Myocyte (in vitro differentiated cells): ENCODE measurements around the gene TM2D1. TPM values are rescaled to one million over a fixed set of nuclear protein-coding genes. Genes with fewer than 3 reads are reported as not detected.

Source experiments
- DNase-seq: peaks from one replicate; pipeline ENCODE4 v3.0.0-alpha.2; 2012; ENCODE audit warnings: low read depth
- total RNA-seq: library from RNA; depleted of rRNA; stranded (reverse); fragments of >200 nt; gene quantifications from 2 replicates; pipeline ENCODE4 v1.2.3, GENCODE V29; 2014

Gene TM2D1
- total RNA-seq, 1 donor from 2014 or later, result 94.2 TPM

GRCh38 chr1:61645476-61645875 is 79.5 kb downstream of the TM2D1 start:
- no peak for DNase-seq

GRCh38 chr1:61644303-61644702 is 80.6 kb downstream of the TM2D1 start:
- no peak for DNase-seq

- DNase-seq, result no peak
Measured at GRCh38 chr1:61642475-61643232, 82.3 kb downstream of the TM2D1 start.

- peak; percentile 51 for DNase-seq
Measured at GRCh38 chr1:61641578-61642336, 83.2 kb downstream of the TM2D1 start.

GRCh38 chr1:61640531-61641530 is 84.1 kb downstream of the TM2D1 start:
- DNase-seq, result no peak

- DNase-seq, result no peak
Measured at GRCh38 chr1:61639608-61640336, 85.2 kb downstream of the TM2D1 start.

- DNase-seq, result no peak
Measured at GRCh38 chr1:61638911-61639605, 85.9 kb downstream of the TM2D1 start.

- no peak for DNase-seq
Measured at GRCh38 chr1:61638296-61638695, 86.6 kb downstream of the TM2D1 start.

- no peak for DNase-seq
Measured at GRCh38 chr1:61637470-61637869, 87.5 kb downstream of the TM2D1 start.

- no peak for DNase-seq
Measured at GRCh38 chr1:61636814-61637213, 88.1 kb downstream of the TM2D1 start.

GRCh38 chr1:61636376-61636775 is 88.6 kb downstream of the TM2D1 start:
- no peak for DNase-seq

- DNase-seq, result no peak
Measured at GRCh38 chr1:61635557-61635956, 89.4 kb downstream of the TM2D1 start.

- DNase-seq, result no peak
Measured at GRCh38 chr1:61631436-61631835, 93.5 kb downstream of the TM2D1 start.

Other genes starting within 250 kb of the TM2D1 start
- 1.7 and 3.1 TPM in 2 replicates for gene PATJ, start 17.3 kb upstream of the TM2D1 start, total RNA-seq